ENCODE data around the gene FBXO2. TPM values are rescaled to one million over a fixed set of nuclear protein-coding genes. Genes with fewer than 3 reads are reported as not detected.
"Not testable (repeated sequence)": the region's sequence is repeated elsewhere in the genome, so short reads cannot be mapped to it uniquely, and the experiment has no call there.

Gene FBXO2
- total RNA-seq, 3 donors from 2014 or later (not counting 1 experiment from before 2014, with no cell fraction given), result 5.9 to 7.9 (median 6.7) TPM

GRCh38 chr1:11645270-11645669, 9.0 kb downstream of the FBXO2 start:
- intact Hi-C loops (cut with micrococcal nuclease), result no loop called here
- Histone ChIP-seq H3K36me3 (ENCODE audit: control insufficient read depth, insufficient read depth, low read length) (no peaks in the 10 kb centered on the region), H3K9me3 (ENCODE audit: control insufficient read depth, insufficient read depth, low read length) (no peaks in the 10 kb centered on the region), H3K27ac (ENCODE audit: low read length) (no peak overlapping the region), H3K4me1 (ENCODE audit: control insufficient read depth, insufficient read depth, low read length) (peaks cover 19% of the 10 kb centered on the region), H3K27me3 (ENCODE audit: control insufficient read depth, insufficient read depth, low read length) (no peaks in the 10 kb centered on the region), H3K4me3 (ENCODE audit: low read length) (no peak overlapping the region)
- Mint-ChIP-seq H3K9me3 (no peaks in the 10 kb centered on the region), H3K27me3 (ENCODE audit: low read depth in 2 of 2) (no peaks in the 10 kb centered on the region), H3K4me1 (peaks cover 0 to 17% of the 10 kb centered on the region in 2 donors), H3K36me3 (no peaks in the 10 kb centered on the region), H3K27ac (no peak overlapping the region), H3K4me3 (no peak overlapping the region)
- DNase-seq (no peak), ATAC-seq (no peak)
- 100% methylated on average over 2 of the region's 5 CpGs for WGBS (ENCODE audit: insufficient coverage)
- no peak for TF ChIP-seq CTCF (IDR thresholded peaks at IDR 0.05)

- no peaks in the 10 kb centered on the region for H3K36me3 Mint-ChIP-seq
- 69% methylated on average over 5 of the region's 5 CpGs for WGBS (ENCODE audit: insufficient coverage)
- intact Hi-C loops (cut with micrococcal nuclease), result loop anchor here (5.0 kb wide), 1 partner anchor 306 kb away; no protein-coding TSS in a partner anchor
- Histone ChIP-seq H3K36me3 (ENCODE audit: control insufficient read depth, insufficient read depth, low read length) (no peaks in the 10 kb centered on the region), H3K4me1 (ENCODE audit: control insufficient read depth, insufficient read depth, low read length) (peaks cover 4% of the 10 kb centered on the region), H3K4me3 (ENCODE audit: low read length) (no peak overlapping the region), H3K27me3 (ENCODE audit: control insufficient read depth, insufficient read depth, low read length) (peaks cover 3% of the 10 kb centered on the region), H3K27ac (ENCODE audit: low read length) (no peak overlapping the region), H3K9me3 (ENCODE audit: control insufficient read depth, insufficient read depth, low read length) (no peaks in the 10 kb centered on the region)
- H3K4me1 Mint-ChIP-seq, result peaks cover 0 to 9% of the 10 kb centered on the region in 2 donors
- no peak overlapping the region for H3K4me3 Mint-ChIP-seq
- ATAC-seq (no peak), DNase-seq (no peak)
- no peak for TF ChIP-seq CTCF (IDR thresholded peaks at IDR 0.05)
- H3K27me3 Mint-ChIP-seq (ENCODE audit: low read depth in 2 of 2), result no peaks in the 10 kb centered on the region
- H3K27ac Mint-ChIP-seq, result no peak overlapping the region
- no peaks in the 10 kb centered on the region for H3K9me3 Mint-ChIP-seq
Observed at GRCh38 chr1:11643782-11644181, 10.4 kb downstream of the FBXO2 start.

DNA sequence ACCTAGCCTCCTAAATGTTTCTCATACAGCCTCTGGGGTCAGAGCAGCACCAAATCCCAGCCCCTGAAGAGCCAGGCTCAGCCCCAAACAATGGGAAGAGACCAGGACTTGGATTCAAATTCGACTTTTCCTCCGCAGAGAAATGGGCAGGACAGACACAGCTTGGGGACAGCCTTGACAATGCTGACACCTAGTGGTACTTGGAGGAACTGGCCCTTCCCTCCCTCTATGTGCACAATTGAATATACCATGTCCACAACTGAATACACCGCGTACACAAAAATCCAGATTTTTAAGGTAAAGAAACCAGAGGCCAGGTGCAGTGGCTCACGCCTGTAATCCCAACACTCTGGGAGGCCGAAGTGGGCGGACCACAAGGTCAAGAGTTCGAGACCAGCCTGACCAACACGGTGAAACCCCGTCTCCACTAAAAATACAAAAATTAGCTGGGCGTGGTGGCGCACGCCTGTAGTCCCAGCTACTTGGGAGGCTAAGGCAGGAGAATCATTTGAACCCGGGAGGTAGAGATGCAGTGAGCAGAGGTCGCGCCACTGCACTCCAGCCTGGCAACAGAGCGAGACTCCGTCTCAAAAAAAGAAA, 11.7 kb downstream of the FBXO2 start:
- ATAC-seq, result peak; percentile 84 to 88 (median 88)

More for the DNA sequence above, 11.7 kb downstream of the FBXO2 start:
- not testable (repeated sequence) for H3K4me3 Mint-ChIP-seq; H3K27me3 Mint-ChIP-seq (ENCODE audit: low read depth in 2 of 2); H3K27me3 ChIP-seq (ENCODE audit: control insufficient read depth, insufficient read depth, low read length); H3K36me3 ChIP-seq (ENCODE audit: control insufficient read depth, insufficient read depth, low read length); H3K9me3 Mint-ChIP-seq; H3K27ac ChIP-seq (ENCODE audit: low read length); H3K9me3 ChIP-seq (ENCODE audit: control insufficient read depth, insufficient read depth, low read length); H3K27ac Mint-ChIP-seq; H3K4me1 Mint-ChIP-seq; H3K4me1 ChIP-seq (ENCODE audit: control insufficient read depth, insufficient read depth, low read length); H3K36me3 Mint-ChIP-seq; H3K4me3 ChIP-seq (ENCODE audit: low read length)
- intact Hi-C loops (cut with micrococcal nuclease), result loop anchor here (1.0 to 5.0 kb wide), 4 partner anchors 305 to 605 kb away; no protein-coding TSS in a partner anchor
- peak; percentile 87 for TF ChIP-seq CTCF (IDR thresholded peaks at IDR 0.05)
- WGBS (ENCODE audit: insufficient coverage), result 51% methylated on average over 17 of the region's 18 CpGs
- peak; percentile 61 to 88 for DNase-seq

All from natural killer cell (primary cell).